HG03565 (cell line): ENCODE results near the gene PCED1B.
"Not testable (repeated sequence)": the region's sequence is repeated elsewhere in the genome, so short reads cannot be mapped to it uniquely, and the experiment has no call there.

Experiments used
- ATAC-seq: cut with Tn5 transposase; IDR thresholded peaks from one replicate; pipeline ENCODE4 v1.9.1; 2021; ENCODE audit warnings: mild to moderate bottlenecking, moderate library complexity; ENCODE audit not compliant: unreplicated experiment

PCED1B gene

DNA sequence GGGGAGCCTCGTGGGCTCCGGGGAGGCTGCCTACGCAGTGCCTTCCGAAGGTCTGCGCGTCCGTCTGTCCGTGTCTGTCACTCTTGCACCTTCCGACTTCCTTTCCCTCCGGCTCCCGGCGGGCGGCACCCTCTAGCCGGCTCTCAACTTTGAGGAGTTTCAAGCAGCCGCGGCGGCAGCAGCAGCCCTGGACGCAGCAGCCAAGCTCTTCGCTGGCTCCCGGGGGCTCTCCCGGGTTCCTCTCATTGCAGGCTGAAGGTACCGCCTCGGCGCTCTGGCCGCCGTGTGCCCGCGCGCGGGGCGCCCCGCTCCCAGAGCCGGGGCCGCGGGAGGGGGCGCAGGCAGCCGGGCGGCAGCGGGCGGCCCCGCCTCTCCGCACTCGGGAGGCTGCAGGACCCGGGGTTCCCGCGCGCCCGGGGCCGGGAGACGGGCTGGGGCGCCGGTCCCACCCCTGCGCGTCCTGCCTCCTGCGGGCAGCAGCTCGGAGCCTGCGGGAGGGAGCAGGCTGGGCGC, at the start of gene PCED1B, which contains the start of gene AMIGO2:
Gene PCED1B (plus strand): TSS at position 154 of the 513 bp plus-strand sequence. CDS start 155,443 bp downstream, outside the sequence.
Gene AMIGO2 (minus strand): TSS at position 492 of the 513 bp plus-strand sequence. CDS start 957 bp downstream, outside the sequence.
- ATAC-seq, result peak; percentile 46

- no peak for ATAC-seq
Measured at GRCh38 chr12:47029903-47030302, 49.5 kb upstream of the PCED1B start.

- no peak for ATAC-seq
Measured at GRCh38 chr12:47032644-47033043, 46.8 kb upstream of the PCED1B start.

DNA sequence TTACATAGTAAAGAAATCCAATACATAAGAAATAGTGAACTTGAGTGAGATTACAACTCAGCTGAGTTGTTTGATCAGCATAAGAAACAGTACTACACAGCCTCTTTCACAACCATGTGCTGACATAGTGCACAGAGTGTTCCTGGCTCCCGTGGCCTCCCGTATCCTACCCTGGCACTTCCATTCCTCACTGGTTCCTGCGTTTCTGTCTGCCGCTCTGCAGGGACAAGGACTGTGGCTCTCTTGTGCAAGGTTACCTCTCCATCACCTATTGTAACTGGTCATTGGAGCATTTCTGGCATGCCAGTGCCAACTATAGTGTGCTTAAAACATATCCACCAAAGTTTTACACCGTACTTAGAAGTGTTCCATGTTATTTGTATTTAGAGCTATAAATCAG, 46.3 kb upstream of the PCED1B start:
- ATAC-seq, result no peak

- ATAC-seq, result no peak
Measured at GRCh38 chr12:47033789-47034555, 45.4 kb upstream of the PCED1B start.

DNA sequence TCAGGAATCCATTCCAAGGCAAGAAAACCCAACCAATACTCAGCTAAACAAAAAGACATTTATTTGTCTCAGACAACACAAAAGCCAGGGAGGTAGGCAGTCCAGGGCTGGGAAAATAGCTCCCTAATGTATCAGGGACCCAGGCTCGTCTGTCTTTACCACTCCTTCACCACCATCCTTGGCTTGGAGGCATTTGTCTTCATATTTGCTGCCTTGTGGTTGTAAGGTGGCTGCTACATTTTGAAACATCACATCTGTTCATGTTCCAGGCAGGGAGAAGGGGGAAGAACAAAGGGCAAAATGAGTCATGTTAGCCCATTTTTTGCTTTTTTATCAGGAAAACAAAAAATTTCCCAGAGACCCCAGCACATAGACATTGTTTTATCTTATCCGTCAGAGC, 44.8 kb upstream of the PCED1B start:
- no peak for ATAC-seq

GRCh38 chr12:47035484-47035883, 43.9 kb upstream of the PCED1B start:
- ATAC-seq, result no peak

- no peak for ATAC-seq
Measured at GRCh38 chr12:47038270-47038748, 41.1 kb upstream of the PCED1B start.

- no peak for ATAC-seq
Measured at GRCh38 chr12:47039079-47039478, 40.3 kb upstream of the PCED1B start.

GRCh38 chr12:47039756-47040155, 39.7 kb upstream of the PCED1B start:
- no peak for ATAC-seq

- no peak for ATAC-seq
Measured at GRCh38 chr12:47041327-47041726, 38.1 kb upstream of the PCED1B start.

GRCh38 chr12:47048541-47048940, 30.9 kb upstream of the PCED1B start:
- ATAC-seq, result no peak

DNA sequence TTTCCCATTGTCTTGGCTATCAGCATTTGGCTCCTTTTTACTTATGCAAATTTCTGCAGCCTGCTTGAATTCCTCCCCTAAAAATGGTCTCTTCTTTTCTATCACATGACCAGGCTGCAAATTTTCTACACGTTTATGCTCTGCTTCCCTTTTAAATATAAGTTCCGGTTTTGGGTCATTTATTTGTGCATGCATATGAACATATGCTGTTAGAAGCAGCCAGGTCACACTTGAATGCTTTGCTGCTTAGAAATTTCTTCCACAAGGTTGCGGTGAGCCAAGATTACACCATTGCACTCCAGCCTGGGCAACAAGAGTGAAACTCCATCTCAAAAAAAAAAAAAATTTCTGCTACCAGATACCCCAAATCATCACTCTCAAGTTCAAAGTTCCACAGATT, 28.1 kb upstream of the PCED1B start:
- not testable (repeated sequence) for ATAC-seq

GRCh38 chr12:47052274-47052673, 27.1 kb upstream of the PCED1B start:
- ATAC-seq, result no peak

DNA sequence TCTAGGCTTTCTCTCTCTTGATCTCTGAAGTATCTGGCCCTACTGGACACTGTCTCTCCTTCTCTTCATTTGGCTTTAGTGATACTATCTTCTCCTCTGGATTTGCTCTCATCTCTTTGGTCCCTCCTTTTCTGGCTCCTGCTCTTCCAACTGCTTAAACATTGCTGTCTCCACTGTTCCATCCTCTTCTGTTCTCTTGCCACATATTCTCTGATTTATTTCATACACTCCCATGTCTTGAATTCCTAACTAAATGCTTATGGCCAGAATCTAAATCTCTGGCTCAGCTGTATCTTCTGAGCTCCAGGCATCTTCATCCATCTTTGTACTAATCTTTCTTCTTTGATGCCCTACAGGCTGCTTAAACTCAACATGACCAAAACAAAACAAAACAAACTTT, 25.5 kb upstream of the PCED1B start:
- no peak for ATAC-seq

- no peak for ATAC-seq
Measured at GRCh38 chr12:47054659-47055058, 24.8 kb upstream of the PCED1B start.

GRCh38 chr12:47055856-47056255, 23.6 kb upstream of the PCED1B start:
- not testable (repeated sequence) for ATAC-seq

GRCh38 chr12:47056944-47057343, 22.5 kb upstream of the PCED1B start:
- ATAC-seq, result not testable (repeated sequence)

DNA sequence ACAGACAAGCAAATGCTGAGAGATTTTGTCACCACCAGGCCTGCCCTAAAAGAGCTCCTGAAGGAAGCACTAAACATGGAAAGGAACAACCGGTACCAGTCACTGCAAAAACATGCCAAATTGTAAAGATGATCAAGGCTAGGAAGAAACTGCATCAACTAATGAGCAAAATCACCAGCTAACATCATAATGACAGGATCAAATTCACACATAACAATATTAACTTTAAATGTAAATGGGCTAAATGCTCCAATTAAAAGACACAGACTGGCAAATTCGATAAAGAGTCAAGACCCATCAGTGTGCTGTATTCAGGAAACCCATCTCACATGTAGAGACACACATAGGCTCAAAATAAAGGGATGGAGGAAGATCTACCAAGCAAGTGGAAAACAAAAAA, 20.8 kb upstream of the PCED1B start:
- not testable (repeated sequence) for ATAC-seq

GRCh38 chr12:47065546-47065945, 13.9 kb upstream of the PCED1B start:
- no peak for ATAC-seq

DNA sequence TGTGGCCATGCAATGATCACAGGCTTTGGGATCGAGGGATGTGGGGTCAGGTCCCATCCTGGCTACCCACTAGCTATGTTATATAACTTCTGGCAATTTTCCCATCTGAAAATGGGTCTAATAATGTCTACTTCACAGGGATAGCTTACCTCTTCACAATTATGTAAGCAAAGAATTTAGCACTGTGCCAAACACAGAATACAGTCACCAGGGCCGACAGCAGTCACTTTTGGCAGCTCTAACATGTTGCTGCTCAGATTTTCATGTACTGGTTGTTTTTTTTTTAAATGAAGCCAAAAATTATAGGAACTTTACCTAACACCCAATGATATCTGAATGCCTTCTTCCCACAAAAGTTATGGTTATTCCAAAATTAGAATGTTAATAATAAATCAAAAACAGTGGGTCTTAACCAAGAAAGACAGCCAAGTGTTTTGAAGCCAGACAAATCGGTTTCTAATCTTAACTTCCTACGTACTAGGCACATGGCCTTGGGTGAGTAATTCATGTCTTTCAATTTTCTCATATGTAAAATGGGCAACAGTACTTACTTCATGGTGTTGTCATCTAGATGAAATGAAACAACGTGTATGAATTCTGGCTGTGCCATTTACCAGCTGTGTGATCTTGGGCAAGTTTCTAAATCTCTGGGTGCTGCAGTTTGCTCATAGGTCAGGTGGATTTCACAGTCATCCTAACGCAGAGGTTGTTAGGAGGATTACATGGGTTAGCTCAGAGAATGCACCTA, 13.0 kb upstream of the PCED1B start:
- no peak for ATAC-seq

- ATAC-seq, result no peak
Measured at GRCh38 chr12:47067176-47067575, 12.2 kb upstream of the PCED1B start.
